ENCODE results near the gene AP4E1. TPM values are rescaled to one million over a fixed set of nuclear protein-coding genes. Genes with fewer than 3 reads are reported as not detected.
"Not testable (repeated sequence)": the region's sequence is repeated elsewhere in the genome, so short reads cannot be mapped to it uniquely, and the experiment has no call there.

Gene AP4E1
- total and polyA plus RNA-seq, 2 of the 8 experiments (the other 6 are each of a cell fraction or from before 2014, with no cell fraction given) = 1.4 to 10.9 TPM

GRCh38 chr15:50910426-50910795 lies 1.9 kb downstream of the AP4E1 start:
- H2BK12ac ChIP-seq (ENCODE audit: low read depth, low read length); DNase-seq (ENCODE audit: low read depth in 1 of 2, low spot score in 2 of 2); H4K8ac ChIP-seq (ENCODE audit: extremely low read depth, insufficient read depth, low read length); H3K14ac ChIP-seq (ENCODE audit: insufficient read length); FAIRE-seq; H3K4me2 ChIP-seq (ENCODE audit: insufficient read depth in 1 of 2, low read depth in 2 of 2, low read length in 2 of 2); H3K9me3 ChIP-seq (ENCODE audit: insufficient read depth in 2 of 2, low read depth in 1 of 2, low read length in 1 of 2); H3K56ac ChIP-seq (replicated peaks; ENCODE audit: insufficient read length, low read depth, low read length); H2BK15ac ChIP-seq (ENCODE audit: low read length); H3K27me3 ChIP-seq (replicated peaks in 1 of 4; ENCODE audit: control insufficient read depth in 3 of 4, extremely low read depth in 1 of 4, insufficient read depth in 3 of 4, low read length in 3 of 4); H3K27ac ChIP-seq (ENCODE audit: low read depth, low read length); H4K20me1 ChIP-seq (replicated peaks in 1 of 2; ENCODE audit: control insufficient read depth in 1 of 2, insufficient read depth in 2 of 2, low read length in 2 of 2); H4K91ac ChIP-seq (replicated peaks; ENCODE audit: insufficient read length, low read length); H3K4ac ChIP-seq (replicated peaks; ENCODE audit: insufficient read length, low read depth, low read length); H3K9ac ChIP-seq (replicated peaks in 1 of 4; ENCODE audit: extremely low read depth in 1 of 4, low read depth in 3 of 4, low read length in 3 of 4); CTCF ChIA-PET (ENCODE audit: partially characterized antibody); H3K23ac ChIP-seq (ENCODE audit: insufficient read length); H2AK5ac ChIP-seq (ENCODE audit: low read depth, low read length); POLR2A ChIA-PET (ENCODE audit: partially characterized antibody); H2AFZ ChIP-seq (ENCODE audit: low read length); H3K4me1 ChIP-seq (replicated peaks in 1 of 4; ENCODE audit: control insufficient read depth in 3 of 4, insufficient read depth in 4 of 4, low read length in 3 of 4); H3K79me1 ChIP-seq (ENCODE audit: low read depth, low read length); H2BK120ac ChIP-seq (replicated peaks; ENCODE audit: low read depth, low read length); H2BK20ac ChIP-seq (ENCODE audit: low read length); H4K5ac ChIP-seq (ENCODE audit: insufficient read length, low read depth, low read length); H3K4me3 ChIP-seq (ENCODE audit: extremely low read depth in 1 of 4, insufficient read depth in 2 of 4, low read depth in 3 of 4, low read length in 4 of 4); H2BK5ac ChIP-seq (ENCODE audit: low read depth, low read length); H3K79me2 ChIP-seq (ENCODE audit: control insufficient read depth in 1 of 2, insufficient read depth in 2 of 2, low read length in 2 of 2); H3K23me2 ChIP-seq (ENCODE audit: low read depth, low read length); H3K18ac ChIP-seq (ENCODE audit: extremely low read depth, low read length): not testable (repeated sequence)
- WGBS, 2 experiments (ENCODE audit: extremely low coverage in 1 of 2, insufficient coverage in 1 of 2, insufficient read length in 1 of 2, insufficient replicate concordance in 2 of 2, low coverage in 1 of 2, low lambda C conversion rate in 2 of 2, missing lambda C conversion rate in 1 of 2) = 91% methylated on average over 3 of the region's 3 CpGs; no CpG with 5 or more reads in 1 of the 2 experiments
- peaks cover 0 to 11% (median 2%) of the 10 kb centered on the region in 4 experiments; a peak in 4 of 8 replicates for H3K36me3 ChIP-seq (ENCODE audit: control insufficient read depth in 2 of 4, insufficient read depth in 4 of 4, low read length in 3 of 4)
